GM12872 (cell line): Measurements from ENCODE around the gene APBB1.
A peak's percentile ranks its signal among the peaks of the same experiment; 100 is the strongest.

Experiments used
- CTCF ChIP-seq: IDR thresholded peaks from 3 replicates; pipeline ENCODE4 v1.5.1; 2011; ENCODE audit warnings: low read depth, mild to moderate bottlenecking, low read length, moderate library complexity; ENCODE audit not compliant: insufficient read depth

The APBB1 gene

GRCh38 chr11:6452219-6452618 is 33.3 kb upstream of the APBB1 start:
- TF ChIP-seq CTCF, result no peak

- TF ChIP-seq CTCF, result no peak
Measured at GRCh38 chr11:6448574-6448973, 29.7 kb upstream of the APBB1 start.

GRCh38 chr11:6443269-6444003 is 24.5 kb upstream of the APBB1 start:
- TF ChIP-seq CTCF, result peak; percentile 93

- TF ChIP-seq CTCF, result no peak
Measured at GRCh38 chr11:6442441-6442840, 23.5 kb upstream of the APBB1 start.

GRCh38 chr11:6440906-6441358 is 22.0 kb upstream of the APBB1 start, which contains the start of gene HPX:
Gene HPX, minus strand, starts transcription at chr11:6440987. Its CDS starts 24 bp downstream, at chr11:6440963.
- TF ChIP-seq CTCF, result no peak

GRCh38 chr11:6438979-6439571 is 20.2 kb upstream of the APBB1 start:
- TF ChIP-seq CTCF, result peak; percentile 72

- no peak for TF ChIP-seq CTCF
Measured at GRCh38 chr11:6437993-6438392, 19.1 kb upstream of the APBB1 start.
